Stomach smooth muscle (tissue), 2 donors: ENCODE measurements around the gene ING5.

ENCODE experiments used
- H3K27ac ChIP-seq: one replicate; pipeline ENCODE4 v1.7.0; 2013; ENCODE audit warnings: mild to moderate bottlenecking, low read length, inconsistent platforms
- H3K27me3 ChIP-seq, 2 donors: one replicate each; pipeline ENCODE4 v1.7.0; 2013; ENCODE audit warnings: low read length in 2 of 2; ENCODE audit not compliant: insufficient read depth in 2 of 2, control insufficient read depth in 1 of 2
- H3K36me3 ChIP-seq, 2 donors: one replicate each; pipeline ENCODE4 v1.7.0; 2013; ENCODE audit warnings: low read length in 2 of 2; ENCODE audit not compliant: control insufficient read depth in 2 of 2, insufficient read depth in 2 of 2
- H3K4me1 ChIP-seq: one replicate; pipeline ENCODE4 v1.7.0; 2013; ENCODE audit warnings: low read length; ENCODE audit not compliant: control insufficient read depth, insufficient read depth
- H3K4me3 ChIP-seq, 2 donors: one replicate each; pipeline ENCODE4 v1.7.0; 2013; ENCODE audit warnings: low read length in 2 of 2
- H3K9ac ChIP-seq, 2 donors: one replicate each; pipeline ENCODE4 v1.7.0; 2013; ENCODE audit warnings: low read length in 2 of 2, mild to moderate bottlenecking in 1 of 2
- H3K9me3 ChIP-seq, 2 donors: one replicate each; pipeline ENCODE4 v1.7.0; 2013; ENCODE audit warnings: low read length in 2 of 2; ENCODE audit not compliant: control insufficient read depth in 2 of 2
- donor health status: healthy.
- donor health status: Pancreatic carcinoma.

The ING5 gene

DNA sequence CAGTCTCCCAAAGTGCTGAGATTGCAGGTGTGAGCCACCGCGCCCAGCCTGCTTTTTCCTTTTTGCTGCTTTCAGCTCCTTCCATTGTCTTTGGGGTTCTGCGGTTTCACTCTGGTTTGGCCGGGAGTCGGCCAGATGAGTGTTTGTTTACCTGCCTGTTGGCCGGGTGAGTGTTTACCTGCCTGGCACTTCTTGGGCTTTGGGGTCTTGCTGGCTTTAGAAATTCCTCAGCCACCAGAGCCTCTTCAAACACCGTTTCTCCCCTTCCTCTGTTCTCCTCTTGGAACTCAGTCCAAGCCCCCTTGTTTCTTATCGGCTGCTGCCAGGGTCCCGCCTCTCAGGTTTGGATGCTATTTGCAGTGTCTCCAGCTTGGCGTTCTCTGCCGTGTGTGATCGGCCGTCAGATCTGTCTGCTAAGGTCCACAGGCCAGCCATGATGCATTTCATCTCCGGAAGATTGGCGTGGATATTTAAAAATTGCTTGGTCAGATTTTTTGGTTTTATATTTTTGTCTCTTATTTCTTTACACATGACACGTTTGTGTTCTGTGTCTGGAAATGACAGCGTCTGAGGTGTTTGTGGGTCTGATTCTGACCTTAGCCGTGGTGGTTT is 60.6 kb downstream of the ING5 start:
- H3K9ac ChIP-seq = no peak overlapping the region
- H3K36me3 ChIP-seq = peaks cover 10 to 13% of the 10 kb centered on the region in 2 donors
- no peaks in the 10 kb centered on the region for H3K4me1 ChIP-seq
- H3K9me3 ChIP-seq = peaks cover 0 to 4% of the 10 kb centered on the region in 2 donors
- no peak overlapping the region for H3K27ac ChIP-seq
- H3K4me3 ChIP-seq = no peak overlapping the region
- no peaks in the 10 kb centered on the region for H3K27me3 ChIP-seq

DNA sequence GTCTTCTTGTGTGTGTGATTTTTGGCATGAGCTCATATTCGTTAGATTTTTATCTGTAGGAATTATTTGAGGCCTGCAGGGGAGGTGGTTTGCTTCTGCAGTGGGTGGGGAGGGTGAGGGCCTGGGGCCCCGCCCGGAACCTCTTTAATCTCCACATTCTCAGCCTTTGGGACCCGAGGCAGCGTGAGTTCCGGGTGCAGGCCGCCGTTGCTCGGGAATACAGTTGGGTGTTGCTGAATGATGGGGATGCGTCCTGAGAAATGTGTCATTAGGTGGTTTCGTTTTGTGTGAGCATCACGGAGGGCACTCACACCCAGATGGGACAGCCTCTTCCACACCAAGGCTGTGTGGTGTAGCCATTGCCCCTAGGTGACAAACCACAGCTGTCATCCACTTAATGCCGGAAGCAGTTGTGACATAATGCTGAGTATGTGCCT is 61.1 kb downstream of the ING5 start:
- no peak overlapping the region for H3K4me3 ChIP-seq
- no peak overlapping the region for H3K9ac ChIP-seq
- H3K36me3 ChIP-seq = peaks cover 10 to 14% of the 10 kb centered on the region in 2 donors
- H3K27ac ChIP-seq = no peak overlapping the region
- H3K4me1 ChIP-seq = no peaks in the 10 kb centered on the region
- peaks cover 0 to 4% of the 10 kb centered on the region in 2 donors for H3K9me3 ChIP-seq
- H3K27me3 ChIP-seq = no peaks in the 10 kb centered on the region

DNA sequence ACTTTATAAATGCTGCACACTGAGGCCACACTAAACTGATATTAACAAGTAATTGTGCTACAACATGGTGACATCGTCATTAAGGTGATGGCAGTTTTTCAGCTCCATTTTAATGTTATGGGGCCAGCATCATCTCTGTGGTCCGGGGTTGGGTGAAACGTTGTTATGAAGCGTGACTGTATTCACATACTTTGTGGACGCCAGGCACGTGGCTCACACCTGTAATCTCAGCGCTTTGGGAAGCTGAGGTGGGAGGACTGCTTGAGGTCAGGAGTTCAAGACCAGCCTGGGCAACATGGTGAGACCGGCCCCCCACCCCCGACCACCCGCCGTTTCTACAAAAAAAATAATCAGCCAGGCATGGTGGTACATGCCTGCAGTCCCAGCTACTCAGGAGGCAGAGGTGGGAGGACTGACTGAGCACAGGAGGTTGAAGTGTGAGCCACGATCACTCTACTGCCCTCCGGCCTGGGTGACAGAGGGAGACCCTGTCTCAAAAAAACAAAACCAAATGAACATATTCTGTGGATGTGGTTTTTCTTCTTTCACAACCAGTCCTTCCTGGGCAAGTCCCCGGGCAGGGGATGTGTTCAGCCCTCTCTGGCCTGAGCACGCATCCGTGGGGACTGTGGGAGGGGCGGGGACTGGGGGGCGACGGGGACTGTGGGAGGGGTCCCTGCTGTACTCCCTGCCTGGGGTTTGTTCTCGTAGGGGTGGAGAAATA is 61.9 kb downstream of the ING5 start:
- Histone ChIP-seq H3K9ac (no peak overlapping the region), H3K9me3 (peaks cover 0 to 4% of the 10 kb centered on the region in 2 donors), H3K27ac (no peak overlapping the region), H3K27me3 (no peaks in the 10 kb centered on the region), H3K4me1 (no peaks in the 10 kb centered on the region), H3K36me3 (peaks cover 10 to 14% of the 10 kb centered on the region in 2 donors), H3K4me3 (no peak overlapping the region)

DNA sequence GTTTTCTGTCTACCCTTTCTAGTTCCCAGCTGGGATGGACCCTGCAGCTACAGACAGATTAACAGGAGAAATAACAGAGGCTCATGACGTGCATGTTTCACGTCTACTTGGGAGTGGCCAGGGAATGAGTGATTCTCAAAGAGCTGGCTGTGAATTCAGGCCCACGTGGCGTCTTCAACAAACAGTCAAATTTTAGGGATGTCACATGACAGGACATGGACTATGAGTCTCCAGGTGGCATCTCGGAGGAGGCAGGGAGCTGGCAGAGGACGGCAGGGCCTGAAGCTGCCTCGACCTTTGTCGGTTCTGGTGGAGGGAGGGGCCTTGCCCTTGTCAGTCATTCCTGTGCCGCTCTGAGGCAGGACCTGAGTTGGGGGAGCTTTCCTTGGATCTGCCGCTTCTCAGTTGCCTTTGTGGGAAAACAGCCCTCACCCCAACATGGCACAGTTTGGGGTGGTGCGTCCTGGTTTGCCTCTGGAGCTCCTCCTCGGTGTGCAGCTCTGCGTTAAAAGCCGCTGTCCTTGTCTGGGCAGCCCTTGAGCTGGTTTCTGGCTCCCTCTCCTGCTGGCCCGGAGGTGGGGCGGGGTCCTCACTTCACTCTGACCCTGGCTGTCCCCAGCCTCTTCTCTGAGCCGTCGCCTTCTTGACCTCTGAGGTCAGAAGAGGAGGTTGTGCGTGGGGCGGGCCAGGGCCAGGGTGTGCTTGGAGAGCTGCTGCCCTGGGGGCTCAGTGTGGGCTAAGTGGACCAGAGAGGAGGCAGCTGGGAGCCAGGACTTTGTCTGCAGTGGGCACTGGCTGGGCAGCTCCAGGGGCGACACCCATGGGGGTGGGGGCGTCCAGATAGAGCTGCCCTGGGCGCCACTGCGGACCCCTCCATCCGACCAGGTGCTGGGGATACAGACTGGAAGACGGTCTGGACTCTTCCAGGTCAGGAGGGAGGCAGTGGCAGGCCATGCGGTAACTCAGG is 62.7 kb downstream of the ING5 start:
- peaks cover 0 to 4% of the 10 kb centered on the region in 2 donors for H3K9me3 ChIP-seq
- no peaks in the 10 kb centered on the region for H3K27me3 ChIP-seq
- H3K4me1 ChIP-seq = no peaks in the 10 kb centered on the region
- H3K9ac ChIP-seq = no peak overlapping the region
- peaks cover 8 to 9% of the 10 kb centered on the region in 2 donors for H3K36me3 ChIP-seq
- no peak overlapping the region for H3K27ac ChIP-seq
- no peak overlapping the region for H3K4me3 ChIP-seq

DNA sequence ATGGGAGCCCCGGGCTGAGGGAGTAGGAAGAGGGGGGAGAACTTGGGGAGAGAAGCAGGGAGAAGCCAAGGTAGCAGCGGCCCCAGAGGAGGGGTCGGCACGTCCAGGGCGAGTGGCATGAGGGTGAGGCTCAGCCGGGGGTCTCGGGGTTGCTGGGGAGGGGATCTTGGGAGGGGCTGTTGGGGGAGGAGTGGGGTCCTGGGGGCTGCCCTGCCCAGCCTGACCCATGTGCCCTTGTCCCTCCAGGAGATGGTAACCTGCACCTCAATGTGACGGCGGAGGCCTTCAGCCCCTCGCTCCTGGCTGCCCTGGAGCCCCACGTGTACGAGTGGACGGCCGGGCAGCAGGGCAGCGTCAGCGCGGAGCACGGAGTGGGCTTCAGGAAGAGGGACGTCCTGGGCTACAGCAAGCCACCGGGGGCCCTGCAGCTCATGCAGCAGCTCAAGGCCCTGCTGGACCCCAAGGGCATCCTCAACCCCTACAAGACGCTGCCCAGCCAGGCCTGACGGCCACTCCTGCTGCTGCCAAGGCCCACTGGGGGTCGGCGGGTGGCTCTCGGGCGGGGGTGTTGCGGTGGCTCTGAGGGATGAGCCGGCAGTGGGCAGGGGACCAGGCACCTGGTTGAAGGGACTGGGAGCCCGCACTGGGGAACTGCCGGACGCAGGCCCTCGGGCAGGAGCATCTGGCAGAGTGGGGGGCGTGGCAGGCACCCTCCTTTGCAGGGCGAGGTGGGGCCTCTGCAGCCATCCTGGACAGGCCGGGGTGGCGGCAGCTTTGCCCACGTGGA is 65.8 kb downstream of the ING5 start:
- Histone ChIP-seq H3K36me3 (peaks cover 4 to 5% of the 10 kb centered on the region in 2 donors), H3K4me3 (no peak overlapping the region), H3K9me3 (no peaks in the 10 kb centered on the region), H3K27ac (no peak overlapping the region), H3K9ac (no peak overlapping the region), H3K27me3 (no peaks in the 10 kb centered on the region), H3K4me1 (peaks cover 7% of the 10 kb centered on the region)

DNA sequence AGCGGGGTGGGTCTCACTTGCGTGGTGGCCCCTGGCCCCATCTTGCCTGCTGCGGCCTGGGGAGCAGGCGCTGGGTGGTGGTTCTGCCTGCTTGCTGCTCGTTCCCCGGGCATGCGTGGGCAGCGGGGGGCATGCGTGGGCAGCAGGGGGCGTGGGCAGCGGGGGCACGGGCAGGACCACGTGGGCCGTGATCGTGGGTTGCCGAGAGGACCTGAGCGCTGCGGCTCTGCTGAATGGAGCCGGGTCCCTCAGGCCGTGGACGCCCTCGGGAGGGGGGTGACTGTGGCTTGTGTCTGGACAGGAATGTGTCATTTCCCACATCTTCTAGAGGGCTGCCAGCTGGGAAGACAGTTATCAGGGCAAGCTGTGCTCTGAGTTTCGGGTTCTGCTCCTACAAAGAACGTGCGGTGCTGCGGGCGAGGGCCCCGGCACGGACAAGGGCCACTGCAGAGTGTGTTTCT is 66.4 kb downstream of the ING5 start:
- no peak overlapping the region for H3K4me3 ChIP-seq
- H3K27ac ChIP-seq = no peak overlapping the region
- H3K27me3 ChIP-seq = peaks cover 0 to 3% of the 10 kb centered on the region in 2 donors
- no peak overlapping the region for H3K9ac ChIP-seq
- H3K4me1 ChIP-seq = peaks cover 7% of the 10 kb centered on the region
- H3K9me3 ChIP-seq = no peaks in the 10 kb centered on the region
- peaks cover 3 to 4% of the 10 kb centered on the region in 2 donors for H3K36me3 ChIP-seq

DNA sequence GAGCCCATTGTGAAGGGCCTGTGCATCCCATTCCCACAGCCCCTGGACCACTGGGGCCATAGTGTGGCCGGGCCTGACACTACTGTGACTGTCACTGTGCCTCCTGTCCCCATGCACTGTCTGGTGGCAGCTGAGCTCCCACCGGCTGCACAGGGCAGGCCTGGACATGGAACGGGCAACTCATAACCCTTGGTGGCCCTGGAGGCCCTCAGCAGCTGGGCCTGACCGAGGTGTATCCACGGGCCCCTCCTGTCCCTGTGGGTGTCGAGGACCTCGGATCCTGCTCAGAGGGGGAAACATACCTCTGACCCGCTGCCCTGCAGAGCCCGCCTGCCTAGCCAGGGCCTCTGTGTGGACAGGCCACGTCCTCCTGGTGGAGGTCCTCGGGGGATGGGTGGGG is 67.0 kb downstream of the ING5 start:
- Histone ChIP-seq H3K36me3 (peaks cover 0 to 4% of the 10 kb centered on the region in 2 donors), H3K27me3 (peaks cover 3 to 7% of the 10 kb centered on the region in 2 donors)

DNA sequence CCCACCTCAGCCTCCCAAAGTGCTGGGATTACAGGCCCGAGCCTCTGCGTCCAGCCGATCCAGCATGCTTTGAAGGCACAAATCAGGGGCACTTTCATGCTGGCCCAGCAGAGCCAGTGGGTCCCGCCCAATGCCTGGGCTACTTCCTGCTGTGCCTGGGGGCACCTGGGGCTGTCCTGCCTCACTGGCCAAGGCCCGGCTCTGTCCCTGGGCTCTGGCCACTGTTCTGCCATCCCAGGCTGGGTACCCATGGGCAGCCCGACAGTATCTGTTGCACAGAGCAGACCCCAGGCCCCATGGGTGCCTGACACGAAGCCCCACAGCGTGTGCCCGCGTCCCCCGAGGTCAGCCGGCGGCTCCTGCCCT is 68.0 kb downstream of the ING5 start:
- no peak overlapping the region for H3K27ac ChIP-seq
- H3K36me3 ChIP-seq = peaks cover 0 to 2% of the 10 kb centered on the region in 2 donors

More for the DNA sequence above, 67.0 kb downstream of the ING5 start:
- Histone ChIP-seq H3K4me3 (no peak overlapping the region), H3K9ac (no peak overlapping the region), H3K9me3 (no peaks in the 10 kb centered on the region), H3K27ac (no peak overlapping the region), H3K4me1 (peaks cover 7% of the 10 kb centered on the region)

DNA sequence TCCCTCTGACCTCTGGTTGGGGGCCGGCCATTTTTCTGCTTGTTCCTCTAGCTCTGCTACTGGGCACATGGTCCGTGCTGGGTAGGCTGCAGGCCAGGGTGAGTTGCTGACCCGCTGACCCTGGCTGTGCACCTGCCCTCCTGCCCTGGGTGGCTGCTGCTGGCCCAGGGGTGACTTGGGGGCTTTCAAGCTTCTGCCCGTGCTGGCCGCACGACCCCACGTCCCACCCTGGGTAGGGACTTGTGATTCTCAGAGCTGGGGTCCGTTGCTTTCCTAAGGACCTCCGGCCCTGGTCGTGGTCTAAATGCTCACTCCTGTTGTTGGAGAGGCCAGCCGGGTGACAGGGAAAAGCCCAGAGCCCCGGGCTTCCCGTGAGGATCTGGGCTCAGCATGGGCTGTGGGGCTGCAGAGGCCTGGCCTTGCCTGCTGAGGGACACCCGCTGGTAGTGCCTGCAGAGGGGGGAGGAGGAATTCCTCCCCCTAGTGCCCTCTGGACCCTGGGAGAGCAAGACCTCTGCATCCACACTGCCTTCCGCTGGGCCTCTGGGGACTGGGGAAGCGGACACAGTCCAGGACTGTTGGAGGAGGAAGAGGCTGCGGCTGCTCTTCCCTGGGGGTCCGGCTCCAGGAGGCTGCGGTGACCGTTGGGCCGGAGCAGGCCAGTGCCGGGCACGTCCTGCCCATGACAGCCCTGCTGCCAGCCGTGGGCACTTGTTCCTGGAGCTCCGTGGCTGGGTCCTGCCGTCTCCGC is 68.5 kb downstream of the ING5 start:
- Histone ChIP-seq H3K9ac (no peak overlapping the region), H3K9me3 (no peaks in the 10 kb centered on the region), H3K27me3 (peaks cover 15 to 17% of the 10 kb centered on the region in 2 donors), H3K4me3 (no peak overlapping the region), H3K36me3 (peaks cover 0 to 2% of the 10 kb centered on the region in 2 donors), H3K27ac (no peak overlapping the region), H3K4me1 (peaks cover 7% of the 10 kb centered on the region)

More for the DNA sequence above, 68.0 kb downstream of the ING5 start:
- no peak overlapping the region for H3K4me3 ChIP-seq
- H3K27me3 ChIP-seq = peaks cover 10 to 11% of the 10 kb centered on the region in 2 donors
- peaks cover 7% of the 10 kb centered on the region for H3K4me1 ChIP-seq
- H3K9me3 ChIP-seq = no peaks in the 10 kb centered on the region
- H3K9ac ChIP-seq = no peak overlapping the region
